ENCODE results near the gene KCNN2.

GRCh38 chr5:114387433-114387832 lies 25.6 kb downstream of the KCNN2 start:
- no peak for TF ChIP-seq EZH2 (IDR thresholded peaks at IDR 0.05; ENCODE audit: low read length, missing control alignments)
- no peak for TF ChIP-seq CTCF (conservative IDR thresholded peaks at IDR 0.05 in 1 of 2, IDR thresholded peaks at IDR 0.05 in 1 of 2; ENCODE audit: low read depth in 1 of 2, low read length in 2 of 2)

Data from fibroblast of lung (primary cell).